Inflammatory macrophage treated with lipopolysaccharide for 1 hour (primary cell): ENCODE measurements around the gene ABR.
"Not testable (repeated sequence)": the region's sequence is repeated elsewhere in the genome, so short reads cannot be mapped to it uniquely, and the experiment has no call there.

Source experiments
- DNase-seq, 2 donors: peaks; one replicate each; pipeline ENCODE4 v3.0.0-alpha.2; 2020 to 2022

ABR gene

GRCh38 chr17:1005361-1005946 is 174.3 kb downstream of the ABR start:
- DNase-seq = no peak

GRCh38 chr17:1004769-1005295 is 174.9 kb downstream of the ABR start:
- DNase-seq = no peak

- no peak for DNase-seq
Measured at GRCh38 chr17:1003972-1004768, 175.6 kb downstream of the ABR start.

- DNase-seq = no peak
Measured at GRCh38 chr17:1003633-1003971, 176.2 kb downstream of the ABR start.

- no peak for DNase-seq
Measured at GRCh38 chr17:1002771-1003555, 176.8 kb downstream of the ABR start.

- no peak for DNase-seq
Measured at GRCh38 chr17:1002412-1002753, 177.4 kb downstream of the ABR start.

GRCh38 chr17:1001640-1002411 is 178.0 kb downstream of the ABR start:
- no peak for DNase-seq

GRCh38 chr17:1000597-1001461 is 179.0 kb downstream of the ABR start:
- no peak for DNase-seq

GRCh38 chr17:998111-998510 is 181.7 kb downstream of the ABR start:
- no peak for DNase-seq

GRCh38 chr17:996554-997344 is 183.0 kb downstream of the ABR start, which contains the start of gene TIMM22:
Gene TIMM22 (plus strand): TSS chr17:997129. CDS start chr17:997143, 14 bp downstream.
- peak; percentile 93 to 96 for DNase-seq

- not testable (repeated sequence) for DNase-seq
Measured at GRCh38 chr17:995324-995723, 184.5 kb downstream of the ABR start.

- DNase-seq = no peak
Measured at GRCh38 chr17:992933-993332, 186.8 kb downstream of the ABR start.

GRCh38 chr17:988561-988960 is 191.2 kb downstream of the ABR start:
- DNase-seq = no peak

- no peak for DNase-seq
Measured at GRCh38 chr17:987931-988330, 191.8 kb downstream of the ABR start.

GRCh38 chr17:986322-986929 is 193.4 kb downstream of the ABR start:
- DNase-seq = no peak

- DNase-seq = no peak
Measured at GRCh38 chr17:983921-984320, 195.9 kb downstream of the ABR start.

- no peak for DNase-seq
Measured at GRCh38 chr17:981292-981658, 198.5 kb downstream of the ABR start.

GRCh38 chr17:980406-981291 is 199.1 kb downstream of the ABR start:
- peak; percentile 68 to 89 for DNase-seq
